Glomerular visceral epithelial cell (primary cell): ENCODE results near the gene CDA.

Source experiments
- DNase-seq: peaks from one replicate; pipeline ENCODE4 v3.0.0-alpha.2; 2016; ENCODE audit errors: extremely low spot score

Gene CDA

GRCh38 chr1:20648438-20648837 is 59.5 kb downstream of the CDA start:
- no peak for DNase-seq

GRCh38 chr1:20648946-20649345 is 60.0 kb downstream of the CDA start:
- DNase-seq: no peak

GRCh38 chr1:20652300-20652699 is 63.4 kb downstream of the CDA start:
- no peak for DNase-seq

GRCh38 chr1:20654104-20654690 is 65.3 kb downstream of the CDA start:
- no peak for DNase-seq

- DNase-seq: no peak
Measured at GRCh38 chr1:20657024-20657423, 68.1 kb downstream of the CDA start.

- DNase-seq: no peak
Measured at GRCh38 chr1:20658166-20658915, 69.4 kb downstream of the CDA start.

GRCh38 chr1:20660363-20660762 is 71.5 kb downstream of the CDA start:
- DNase-seq: no peak

GRCh38 chr1:20660847-20661206 is 71.9 kb downstream of the CDA start:
- DNase-seq: no peak

- DNase-seq: peak; percentile 98
Measured at GRCh38 chr1:20661207-20662109, 72.6 kb downstream of the CDA start, which contains the start of gene DDOST. TSS of gene DDOST (minus strand) at chr1:20661369. CDS start at chr1:20661350, 19 bp downstream.

GRCh38 chr1:20662110-20662475 is 73.2 kb downstream of the CDA start:
- no peak for DNase-seq

GRCh38 chr1:20663365-20663764 is 74.5 kb downstream of the CDA start:
- no peak for DNase-seq

GRCh38 chr1:20663969-20664715 is 75.2 kb downstream of the CDA start:
- DNase-seq: no peak

- no peak for DNase-seq
Measured at GRCh38 chr1:20665726-20666125, 76.8 kb downstream of the CDA start.

GRCh38 chr1:20666146-20666545 is 77.2 kb downstream of the CDA start:
- DNase-seq: no peak

- peak; percentile 21 for DNase-seq
Measured at GRCh38 chr1:20666804-20667203, 77.9 kb downstream of the CDA start.
